ENCODE results near the gene SARDH. TPM values are rescaled to one million over a fixed set of nuclear protein-coding genes. Genes with fewer than 3 reads are reported as not detected.

The SARDH gene
- polyA plus RNA-seq, 6 donors from 2014 or later: 0.21 TPM; not detected in 5

- Mint-ChIP-seq H3K4me1 (peaks cover 0 to 10% (median 4%) of the 10 kb centered on the region in 3 donors), H3K4me3 (no peak overlapping the region), H3K27me3 (peaks cover 19 to 76% (median 62%) of the 10 kb centered on the region in 3 donors), H3K27ac (no peak overlapping the region), H3K9me3 (peaks cover 0 to 11% (median 4%) of the 10 kb centered on the region in 7 donors), H3K36me3 (peaks cover 5 to 17% of the 10 kb centered on the region in 2 donors)
- ATAC-seq (ENCODE audit: low read depth in 2 of 2) (no peak), DNase-seq (no peak)
Observed at GRCh38 chr9:133716564-133717112, 21.5 kb downstream of the SARDH start.

GRCh38 chr9:133715866-133716563, 22.1 kb downstream of the SARDH start:
- ATAC-seq (ENCODE audit: low read depth in 2 of 2): no peak
- DNase-seq: no peak
- Mint-ChIP-seq H3K4me1 (peaks cover 0 to 10% (median 4%) of the 10 kb centered on the region in 3 donors), H3K4me3 (no peak overlapping the region), H3K36me3 (peaks cover 4 to 16% of the 10 kb centered on the region in 2 donors), H3K27ac (peak overlapping the region in 1 of 6 donors; percentile 26), H3K9me3 (peaks cover 0 to 9% (median 4%) of the 10 kb centered on the region in 7 donors), H3K27me3 (peaks cover 16 to 70% (median 55%) of the 10 kb centered on the region in 3 donors)

- Mint-ChIP-seq H3K9me3 (peaks cover 0 to 7% (median 2%) of the 10 kb centered on the region in 7 donors), H3K27me3 (peaks cover 16 to 63% (median 49%) of the 10 kb centered on the region in 3 donors), H3K27ac (no peak overlapping the region), H3K36me3 (peaks cover 0 to 10% of the 10 kb centered on the region in 2 donors), H3K4me3 (no peak overlapping the region), H3K4me1 (peaks cover 0 to 13% (median 0%) of the 10 kb centered on the region in 3 donors)
- DNase-seq (no peak), ATAC-seq (ENCODE audit: low read depth in 2 of 2) (no peak)
Observed at GRCh38 chr9:133715295-133715865, 22.8 kb downstream of the SARDH start.

- Mint-ChIP-seq H3K9me3 (peaks cover 0 to 3% (median 0%) of the 10 kb centered on the region in 7 donors), H3K27ac (no peak overlapping the region), H3K4me1 (peaks cover 0 to 13% (median under 1%) of the 10 kb centered on the region in 3 donors), H3K27me3 (peaks cover 16 to 60% (median 45%) of the 10 kb centered on the region in 3 donors), H3K36me3 (peaks cover 0 to 8% of the 10 kb centered on the region in 2 donors), H3K4me3 (no peak overlapping the region)
- DNase-seq (no peak), ATAC-seq (ENCODE audit: low read depth in 2 of 2) (no peak)
Observed at GRCh38 chr9:133714606-133715294, 23.4 kb downstream of the SARDH start.

GRCh38 chr9:133713960-133714495, 24.1 kb downstream of the SARDH start:
- H3K9me3 Mint-ChIP-seq: no peaks in the 10 kb centered on the region
- H3K27me3 Mint-ChIP-seq: peaks cover 16 to 58% (median 38%) of the 10 kb centered on the region in 3 donors
- H3K4me1 Mint-ChIP-seq: peaks cover 0 to 21% (median 6%) of the 10 kb centered on the region in 3 donors
- no peak for ATAC-seq (ENCODE audit: low read depth in 2 of 2)
- peak overlapping the region in 1 of 8 donors; percentile 22 for H3K4me3 Mint-ChIP-seq
- H3K27ac Mint-ChIP-seq: no peak overlapping the region
- DNase-seq: no peak
- peaks cover 0 to 4% of the 10 kb centered on the region in 2 donors for H3K36me3 Mint-ChIP-seq

- H3K36me3 Mint-ChIP-seq: no peaks in the 10 kb centered on the region
- H3K4me3 Mint-ChIP-seq: peak overlapping the region in 2 of 8 donors; percentile 22 to 29
- DNase-seq (no peak), ATAC-seq (ENCODE audit: low read depth in 2 of 2) (peak; percentile 37)
- no peaks in the 10 kb centered on the region for H3K9me3 Mint-ChIP-seq
- peak overlapping the region in 1 of 6 donors; percentile 61 for H3K27ac Mint-ChIP-seq
- peaks cover 15 to 51% (median 32%) of the 10 kb centered on the region in 3 donors for H3K27me3 Mint-ChIP-seq
- H3K4me1 Mint-ChIP-seq: peaks cover 0 to 21% (median 6%) of the 10 kb centered on the region in 3 donors
Observed at GRCh38 chr9:133713150-133713959, 24.8 kb downstream of the SARDH start.

GRCh38 chr9:133712221-133713100, 25.7 kb downstream of the SARDH start:
- H3K9me3 Mint-ChIP-seq: no peaks in the 10 kb centered on the region
- no peak for ATAC-seq (ENCODE audit: low read depth in 2 of 2)
- H3K4me1 Mint-ChIP-seq: peaks cover 0 to 21% (median 6%) of the 10 kb centered on the region in 3 donors
- no peak overlapping the region for H3K27ac Mint-ChIP-seq
- no peak for DNase-seq
- no peaks in the 10 kb centered on the region for H3K36me3 Mint-ChIP-seq
- H3K27me3 Mint-ChIP-seq: peaks cover 12 to 42% (median 23%) of the 10 kb centered on the region in 3 donors
- H3K4me3 Mint-ChIP-seq: peak overlapping the region in 1 of 8 donors; percentile 22

- ATAC-seq (ENCODE audit: low read depth in 2 of 2) (no peak), DNase-seq (no peak)
- Mint-ChIP-seq H3K27ac (no peak overlapping the region), H3K9me3 (no peaks in the 10 kb centered on the region), H3K36me3 (no peaks in the 10 kb centered on the region), H3K27me3 (peaks cover 12 to 36% (median 20%) of the 10 kb centered on the region in 3 donors), H3K4me3 (peak overlapping the region in 1 of 8 donors; percentile 19), H3K4me1 (peaks cover 5 to 27% (median 6%) of the 10 kb centered on the region in 3 donors)
Observed at GRCh38 chr9:133711428-133712220, 26.5 kb downstream of the SARDH start.

- Mint-ChIP-seq H3K27ac (no peak overlapping the region), H3K36me3 (no peaks in the 10 kb centered on the region)
Observed at GRCh38 chr9:133710661-133711427, 27.3 kb downstream of the SARDH start.

GRCh38 chr9:133709691-133710571, 28.2 kb downstream of the SARDH start:
- no peak for DNase-seq
- Mint-ChIP-seq H3K4me3 (peak overlapping the region in 1 of 8 donors; percentile 45), H3K9me3 (no peaks in the 10 kb centered on the region), H3K4me1 (peaks cover 5 to 29% (median 6%) of the 10 kb centered on the region in 3 donors), H3K27me3 (peaks cover 8 to 25% (median 11%) of the 10 kb centered on the region in 3 donors), H3K27ac (peak overlapping the region in 2 of 6 donors; percentile 42 to 86), H3K36me3 (no peaks in the 10 kb centered on the region)
- no peak for ATAC-seq (ENCODE audit: low read depth in 2 of 2)

More at GRCh38 chr9:133710661-133711427, 27.3 kb downstream of the SARDH start:
- Mint-ChIP-seq H3K27me3 (peaks cover 12 to 31% (median 18%) of the 10 kb centered on the region in 3 donors), H3K4me3 (no peak overlapping the region), H3K4me1 (peaks cover 5 to 32% (median 6%) of the 10 kb centered on the region in 3 donors), H3K9me3 (no peaks in the 10 kb centered on the region)
- DNase-seq: no peak
- no peak for ATAC-seq (ENCODE audit: low read depth in 2 of 2)
